CD4-positive, alpha-beta memory T cell (primary cell): ENCODE data around the gene WAPL. TPM values are rescaled to one million over a fixed set of nuclear protein-coding genes. Genes with fewer than 3 reads are reported as not detected.

Experiments
- CTCF ChIA-PET: fragments of 350-600 bp; sonication (Branson Sonifier 250); formaldehyde crosslinking; loops from one replicate; lab custom pipeline; 2021; ENCODE audit warnings: inconsistent platforms; ENCODE audit not compliant: partially characterized antibody; lab: Charles Lee
- POLR2A ChIA-PET: fragments of 350-600 bp; sonication (Branson Sonifier 250); formaldehyde crosslinking; loops from one replicate; lab custom pipeline; 2021; ENCODE audit not compliant: partially characterized antibody; lab: Charles Lee
- DNase-seq, 5 donors: peaks; one replicate each; pipeline versions ENCODE4 v3.0.0 to v3.0.0-alpha.2; 2020 to 2022; ENCODE audit warnings: mixed read lengths in 1 of 5
- H3K27ac ChIP-seq: one replicate; pipeline ENCODE4 v1.7.0; 2013; ENCODE audit warnings: low read depth, low read length
- H3K27me3 ChIP-seq: 2 replicates; pipeline ENCODE4 v1.7.0; 2013; ENCODE audit warnings: mild to moderate bottlenecking, low read length, moderate library complexity; ENCODE audit not compliant: insufficient read depth
- H3K36me3 ChIP-seq: 2 replicates; pipeline ENCODE4 v1.7.0; 2013; ENCODE audit warnings: mild to moderate bottlenecking, low read length, moderate library complexity; ENCODE audit not compliant: insufficient read depth
- H3K4me1 ChIP-seq: 2 replicates; pipeline ENCODE4 v1.7.0; 2013; ENCODE audit warnings: mild to moderate bottlenecking, low read length, moderate library complexity; ENCODE audit not compliant: insufficient read depth
- H3K4me3 ChIP-seq, 2 donors: one replicate each; pipeline ENCODE4 v1.7.0; 2013; ENCODE audit warnings: low read length in 2 of 2, mild to moderate bottlenecking in 1 of 2
- H3K9me3 ChIP-seq, 2 donors: one replicate each; pipeline ENCODE4 v1.7.0; 2013; ENCODE audit warnings: low read length in 2 of 2, control low read depth in 1 of 2; ENCODE audit not compliant: control insufficient read depth in 1 of 2
- H3K27ac Mint-ChIP-seq, 7 donors: one replicate each; pipeline ENCODE4 v1.8.0; 2020 to 2021; ENCODE audit warnings: mixed read lengths in 7 of 7, mild to moderate bottlenecking in 6 of 7, inconsistent platforms in 3 of 7, moderate library complexity in 3 of 7
- H3K27me3 Mint-ChIP-seq, 2 donors: one replicate each; pipeline ENCODE4 v1.8.0; 2020 to 2021; ENCODE audit warnings: mixed read lengths in 2 of 2
- H3K36me3 Mint-ChIP-seq, 2 donors: one replicate each; pipeline ENCODE4 v1.8.0; 2020 to 2021; ENCODE audit warnings: mixed read lengths in 2 of 2, inconsistent platforms in 1 of 2, mild to moderate bottlenecking in 1 of 2
- H3K4me1 Mint-ChIP-seq, 4 donors: one replicate each; pipeline ENCODE4 v1.8.0; 2020 to 2021; ENCODE audit warnings: mixed read lengths in 4 of 4, mild to moderate bottlenecking in 1 of 4
- H3K4me3 Mint-ChIP-seq, 8 donors: one replicate each; pipeline ENCODE4 v1.8.0; 2020 to 2021; ENCODE audit warnings: mixed read lengths in 8 of 8, mild to moderate bottlenecking in 7 of 8, moderate library complexity in 6 of 8, inconsistent platforms in 3 of 8
- H3K9me3 Mint-ChIP-seq, 8 donors: one replicate each; pipeline ENCODE4 v1.8.0; 2020 to 2021; ENCODE audit warnings: mixed read lengths in 8 of 8, mild to moderate bottlenecking in 5 of 8, inconsistent platforms in 3 of 8, moderate library complexity in 1 of 8
- intact Hi-C: fragments of 100-400 bp; cut with micrococcal nuclease; formaldehyde crosslinking; loops from one replicate; pipeline ENCODE4 v1.15.1; 2023
- polyA plus RNA-seq, 2 donors: library from polyadenylated mRNA; unstranded; fragments of 300-500 nt; fragmentation: Illumina TruSeq; gene quantifications; one replicate each; pipeline ENCODE4 v1.2.3, GENCODE V29; 2021
- total RNA-seq, 2 experiments: library from RNA; stranded (reverse); gene quantifications; one replicate each; pipeline ENCODE4 v1.2.3, GENCODE V29; 2021

WAPL gene
- total and polyA plus RNA-seq, 4 experiments from 2014 or later: 33.3 to 55.2 (median 48.4) TPM

- Histone ChIP-seq H3K27me3 (no peaks in the 10 kb centered on the region), H3K9me3 (no peaks in the 10 kb centered on the region)
Measured at GRCh38 chr10:86438091-86438749, 83.4 kb downstream of the WAPL start.

GRCh38 chr10:86437447-86437846 lies 84.1 kb downstream of the WAPL start:
- DNase-seq: no peak
- Mint-ChIP-seq H3K27ac (no peak overlapping the region), H3K9me3 (no peaks in the 10 kb centered on the region), H3K36me3 (peaks cover 36 to 59% of the 10 kb centered on the region in 2 donors), H3K4me1 (peaks cover 4 to 21% (median 10%) of the 10 kb centered on the region in 4 donors), H3K4me3 (no peak overlapping the region), H3K27me3 (no peaks in the 10 kb centered on the region)
- ChIA-PET POLR2A (interaction anchor here (2.3 kb wide), 1 partner anchor 36 kb away, joined by 6 read pairs; no protein-coding TSS in a partner anchor), CTCF (interaction anchor here (1.8 kb wide), 1 partner anchor 37 kb away, joined by 7 read pairs; no protein-coding TSS in a partner anchor)
- Histone ChIP-seq H3K27me3 (no peaks in the 10 kb centered on the region), H3K27ac (no peak overlapping the region), H3K4me3 (no peak overlapping the region), H3K9me3 (no peaks in the 10 kb centered on the region), H3K36me3 (peaks cover 38% of the 10 kb centered on the region), H3K4me1 (no peaks in the 10 kb centered on the region)
- intact Hi-C loops: loop anchor here (5.0 kb wide), 1 partner anchor 35 kb away; no protein-coding TSS in a partner anchor

More at GRCh38 chr10:86438091-86438749, 83.4 kb downstream of the WAPL start:
- Mint-ChIP-seq H3K4me3 (no peak overlapping the region), H3K4me1 (peaks cover 4 to 21% (median 10%) of the 10 kb centered on the region in 4 donors), H3K27me3 (no peaks in the 10 kb centered on the region), H3K36me3 (peaks cover 39 to 63% of the 10 kb centered on the region in 2 donors), H3K9me3 (no peaks in the 10 kb centered on the region), H3K27ac (peak overlapping the region in 3 of 7 donors; percentile 14 to 42 (median 24))
- intact Hi-C loops: loop anchor here (5.0 kb wide), 1 partner anchor 36 kb away; no protein-coding TSS in a partner anchor
- H3K4me1 ChIP-seq: no peaks in the 10 kb centered on the region
- H3K36me3 ChIP-seq: peaks cover 38% of the 10 kb centered on the region
- no peak overlapping the region for H3K27ac ChIP-seq
- CTCF ChIA-PET: interaction anchor here (1.2 to 1.8 kb wide), 2 partner anchors 38 kb away, joined by 6 to 7 read pairs; no protein-coding TSS in a partner anchor
- DNase-seq: no peak
- POLR2A ChIA-PET: interaction anchor here (1.6 to 2.3 kb wide), 2 partner anchors 37 to 38 kb away, joined by 6 to 7 read pairs; no protein-coding TSS in a partner anchor
- no peak overlapping the region for H3K4me3 ChIP-seq

- ChIA-PET POLR2A (interaction anchor here (1.4 to 2.3 kb wide), 2 partner anchors 35 to 37 kb away, joined by 5 to 6 read pairs; no protein-coding TSS in a partner anchor), CTCF (interaction anchor here (1.4 to 1.8 kb wide), 2 partner anchors 37 to 148 kb away, joined by 3 to 7 read pairs; no protein-coding TSS in a partner anchor)
- H3K4me1 ChIP-seq: no peaks in the 10 kb centered on the region
- H3K27me3 ChIP-seq: no peaks in the 10 kb centered on the region
- H3K36me3 ChIP-seq: peaks cover 38% of the 10 kb centered on the region
- peaks cover 4 to 21% (median 10%) of the 10 kb centered on the region in 4 donors for H3K4me1 Mint-ChIP-seq
- H3K36me3 Mint-ChIP-seq: peaks cover 36 to 56% of the 10 kb centered on the region in 2 donors
- H3K27ac Mint-ChIP-seq: no peak overlapping the region
- intact Hi-C loops: loop anchor here (5.0 kb wide), 1 partner anchor 35 kb away; no protein-coding TSS in a partner anchor
- H3K27ac ChIP-seq: no peak overlapping the region
- no peaks in the 10 kb centered on the region for H3K27me3 Mint-ChIP-seq
- H3K9me3 ChIP-seq: no peaks in the 10 kb centered on the region
- H3K4me3 ChIP-seq: no peak overlapping the region
- no peak for DNase-seq
- H3K4me3 Mint-ChIP-seq: no peak overlapping the region
- no peaks in the 10 kb centered on the region for H3K9me3 Mint-ChIP-seq
Measured at GRCh38 chr10:86436963-86437362, 84.6 kb downstream of the WAPL start.

- H3K9me3 Mint-ChIP-seq: no peaks in the 10 kb centered on the region
- H3K27ac Mint-ChIP-seq: no peak overlapping the region
- ChIA-PET CTCF (interaction anchor here (1.2 kb wide), 1 partner anchor 34 kb away, joined by 3 read pairs; no protein-coding TSS in a partner anchor), POLR2A (no interaction called here)
- no peak overlapping the region for H3K27ac ChIP-seq
- no peak overlapping the region for H3K4me3 ChIP-seq
- H3K27me3 Mint-ChIP-seq: no peaks in the 10 kb centered on the region
- H3K36me3 ChIP-seq: peaks cover 24% of the 10 kb centered on the region
- H3K4me1 Mint-ChIP-seq: peaks cover 2 to 5% (median 4%) of the 10 kb centered on the region in 4 donors
- no peaks in the 10 kb centered on the region for H3K27me3 ChIP-seq
- H3K4me3 Mint-ChIP-seq: no peak overlapping the region
- no peaks in the 10 kb centered on the region for H3K4me1 ChIP-seq
- peaks cover 20 to 37% of the 10 kb centered on the region in 2 donors for H3K36me3 Mint-ChIP-seq
- DNase-seq: no peak
- intact Hi-C loops: loop anchor here (5.0 kb wide), 1 partner anchor 32 kb away; no protein-coding TSS in a partner anchor
- no peaks in the 10 kb centered on the region for H3K9me3 ChIP-seq
Measured at GRCh38 chr10:86434656-86435055, 86.9 kb downstream of the WAPL start.

GRCh38 chr10:86423739-86424138 lies 97.9 kb downstream of the WAPL start:
- Mint-ChIP-seq H3K4me1 (peaks cover under 1 to 6% (median 4%) of the 10 kb centered on the region in 4 donors), H3K27me3 (peaks cover 0 to 1% of the 10 kb centered on the region in 2 donors), H3K9me3 (no peaks in the 10 kb centered on the region), H3K4me3 (no peak overlapping the region), H3K36me3 (no peaks in the 10 kb centered on the region), H3K27ac (no peak overlapping the region)
- peaks cover 5% of the 10 kb centered on the region for H3K4me1 ChIP-seq
- DNase-seq: no peak
- H3K9me3 ChIP-seq: no peaks in the 10 kb centered on the region
- H3K27ac ChIP-seq: no peak overlapping the region
- no peaks in the 10 kb centered on the region for H3K36me3 ChIP-seq
- no peaks in the 10 kb centered on the region for H3K27me3 ChIP-seq
- ChIA-PET POLR2A (no interaction called here), CTCF (no interaction called here)
- H3K4me3 ChIP-seq: no peak overlapping the region
- intact Hi-C loops: no loop called here

- CTCF ChIA-PET: interaction anchor here (2.0 to 2.7 kb wide), 2 partner anchors 8 to 18 kb away, joined by 7 to 17 read pairs; no protein-coding TSS in a partner anchor
- Mint-ChIP-seq H3K4me1 (peaks cover 8 to 24% (median 15%) of the 10 kb centered on the region in 4 donors), H3K9me3 (no peaks in the 10 kb centered on the region), H3K4me3 (no peak overlapping the region), H3K27ac (peak overlapping the region in 1 of 7 donors; percentile 3), H3K36me3 (no peaks in the 10 kb centered on the region), H3K27me3 (peaks cover 0 to 1% of the 10 kb centered on the region in 2 donors)
- no peak overlapping the region for H3K27ac ChIP-seq
- H3K36me3 ChIP-seq: no peaks in the 10 kb centered on the region
- H3K27me3 ChIP-seq: no peaks in the 10 kb centered on the region
- intact Hi-C loops: no loop called here
- no peaks in the 10 kb centered on the region for H3K9me3 ChIP-seq
- no peak for DNase-seq
- POLR2A ChIA-PET: interaction anchor here (1.1 kb wide), 1 partner anchor 17 kb away, joined by 3 read pairs; no protein-coding TSS in a partner anchor
- no peak overlapping the region for H3K4me3 ChIP-seq
- peaks cover 12% of the 10 kb centered on the region for H3K4me1 ChIP-seq
Measured at GRCh38 chr10:86419101-86419500, 102.5 kb downstream of the WAPL start.

GRCh38 chr10:86415583-86415982 lies 106.0 kb downstream of the WAPL start:
- CTCF ChIA-PET: interaction anchor here (3.6 kb wide), 1 partner anchor 15 kb away, joined by 30 read pairs; no protein-coding TSS in a partner anchor
- peaks cover 47% of the 10 kb centered on the region for H3K4me1 ChIP-seq
- H3K27ac ChIP-seq: no peak overlapping the region

More at GRCh38 chr10:86415583-86415982, 106.0 kb downstream of the WAPL start:
- Mint-ChIP-seq H3K27ac (peak overlapping the region in 1 of 7 donors; percentile 51), H3K36me3 (no peaks in the 10 kb centered on the region), H3K27me3 (no peaks in the 10 kb centered on the region), H3K4me1 (peaks cover 34 to 56% (median 42%) of the 10 kb centered on the region in 4 donors), H3K4me3 (peak overlapping the region in 2 of 8 donors; percentile 33 to 45), H3K9me3 (no peaks in the 10 kb centered on the region)
- no peak overlapping the region for H3K4me3 ChIP-seq
- DNase-seq: no peak
- intact Hi-C loops: no loop called here
- no peaks in the 10 kb centered on the region for H3K27me3 ChIP-seq
- no peaks in the 10 kb centered on the region for H3K36me3 ChIP-seq
- POLR2A ChIA-PET: interaction anchor here (6.6 kb wide), 1 partner anchor 14 kb away, joined by 134 read pairs; no protein-coding TSS in a partner anchor
- H3K9me3 ChIP-seq: no peaks in the 10 kb centered on the region
